SIG-M5 (cell line): ENCODE data around the gene HIRIP3.
"Not testable (repeated sequence)": the region's sequence is repeated elsewhere in the genome, so short reads cannot be mapped to it uniquely, and the experiment has no call there.

Experiments
- DNase-seq: peaks from one replicate; lab custom pipeline; 2025; lab: John Stamatoyannopoulos, UW

Gene HIRIP3

DNA sequence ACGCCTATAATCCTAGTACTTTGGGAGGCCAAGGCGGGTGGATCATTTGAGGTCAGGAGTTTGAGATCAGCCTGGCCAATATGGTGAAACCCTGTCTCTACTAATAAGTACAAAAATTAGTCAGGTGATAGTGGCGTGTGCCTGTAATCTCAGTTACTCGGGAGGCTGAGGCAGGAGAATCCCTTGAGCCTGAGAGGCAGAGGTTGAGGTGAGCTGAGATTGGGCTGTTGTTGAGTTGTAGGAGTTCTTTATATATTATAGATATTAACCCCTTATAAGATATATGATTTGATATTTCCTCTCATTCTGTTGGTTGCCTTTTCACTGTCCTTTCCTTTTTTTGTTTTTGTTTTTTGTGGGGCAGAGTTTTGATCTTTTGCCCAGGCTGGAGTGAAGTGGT is 35.6 kb downstream of the HIRIP3 start:
- not testable (repeated sequence) for DNase-seq

DNA sequence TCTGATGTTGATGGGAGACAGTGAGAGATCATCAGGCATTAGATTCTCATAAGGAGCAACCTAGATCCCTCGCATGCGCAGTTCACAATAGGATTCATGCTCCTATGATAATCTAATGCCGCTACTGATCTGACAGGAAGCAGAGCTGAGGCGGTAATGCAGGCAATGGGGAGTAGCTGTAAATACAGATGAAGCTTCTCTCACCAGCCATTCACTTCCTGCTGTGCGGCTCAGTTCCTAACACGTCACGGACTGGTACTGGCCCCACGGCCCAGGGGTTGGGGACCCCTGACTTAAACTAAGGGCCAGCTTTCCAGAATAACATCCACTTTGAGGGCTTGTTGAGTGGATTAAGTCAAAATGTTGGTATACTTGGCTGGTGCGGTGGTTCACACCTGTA is 36.1 kb downstream of the HIRIP3 start:
- no peak for DNase-seq

DNA sequence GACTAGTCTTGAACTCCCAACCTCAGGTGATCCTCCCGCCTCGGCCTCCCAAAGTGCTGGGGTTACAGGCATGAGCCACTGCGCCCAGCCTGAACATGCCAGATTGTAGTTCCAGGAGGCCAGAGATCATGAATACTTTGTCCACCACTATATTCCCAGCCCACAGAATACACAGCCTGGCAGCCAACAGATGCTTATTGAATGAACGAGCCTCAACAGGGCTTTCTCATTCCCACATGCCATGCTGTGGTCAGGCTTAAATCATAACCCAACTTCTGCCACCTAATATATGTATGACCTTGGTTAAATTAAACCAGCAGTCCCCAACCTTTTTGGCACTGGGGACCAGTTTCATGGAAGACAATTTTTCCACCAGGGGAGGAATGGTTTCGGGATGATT is 36.7 kb downstream of the HIRIP3 start:
- DNase-seq = no peak

DNA sequence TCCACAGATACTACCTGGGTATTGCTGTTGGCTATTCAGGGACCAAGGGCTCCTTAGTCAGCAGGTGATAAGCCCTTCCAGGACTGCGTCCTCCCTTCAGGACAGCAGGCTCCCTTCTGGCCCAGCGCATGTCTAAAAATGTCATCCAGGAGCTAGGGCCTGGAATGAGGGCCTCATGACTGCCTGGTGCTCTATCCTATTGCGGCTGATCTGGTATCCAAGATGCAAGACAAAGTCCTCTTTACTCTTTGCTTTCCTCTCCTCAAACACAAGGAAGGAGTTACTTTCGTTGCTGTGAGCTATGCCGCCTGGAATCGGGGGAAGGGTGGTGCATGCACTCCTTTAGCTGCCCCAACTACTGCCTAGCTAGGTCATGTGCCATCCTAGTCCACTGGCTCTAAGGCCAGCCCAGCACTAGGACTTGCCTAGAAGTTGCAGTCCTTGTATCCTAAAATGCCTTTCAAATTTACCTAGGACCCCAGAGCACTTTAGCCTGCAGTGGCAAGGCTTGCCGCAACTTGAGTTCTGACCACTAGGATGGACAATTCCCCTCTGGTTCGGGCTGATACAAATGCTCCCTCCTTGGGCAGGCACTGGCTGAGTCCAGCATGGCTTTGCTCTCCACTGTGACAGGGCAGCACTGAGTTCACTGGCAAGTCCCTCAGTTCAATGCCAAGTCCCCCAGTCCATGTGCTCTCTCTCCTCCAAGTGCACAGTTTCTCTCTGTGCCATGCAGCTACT is 43.6 kb downstream of the HIRIP3 start:
- no peak for DNase-seq

DNA sequence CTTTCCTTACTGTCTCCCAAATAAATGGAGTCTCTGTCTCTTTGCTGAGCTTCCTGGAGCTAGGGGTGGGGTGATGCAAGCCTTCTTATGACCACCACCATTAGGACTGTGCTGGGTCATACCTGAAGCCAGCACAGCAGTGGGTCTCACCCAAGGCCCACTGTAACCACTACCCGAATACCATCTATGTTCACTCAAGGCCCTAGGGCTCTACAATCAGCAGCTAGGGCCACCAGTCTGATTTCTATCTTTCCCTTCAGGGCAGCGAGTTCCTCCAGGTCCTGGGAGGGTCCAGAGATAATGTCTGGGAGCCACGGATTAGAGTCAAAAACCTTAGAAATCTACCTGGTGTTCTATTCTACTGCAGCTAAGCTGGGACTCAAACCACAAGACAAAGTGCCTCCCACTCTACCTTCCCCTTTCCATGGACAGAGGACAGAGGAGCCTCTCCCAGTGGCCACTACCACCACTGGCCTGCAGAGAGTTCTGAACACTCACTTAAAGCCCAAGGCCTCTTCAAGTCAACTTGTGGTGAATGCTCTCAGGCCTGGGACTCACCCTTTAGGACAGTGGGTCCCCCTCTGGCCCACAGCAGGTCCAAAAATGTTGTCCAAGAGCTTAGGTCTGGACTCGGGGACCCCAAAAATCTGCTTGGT is 44.5 kb downstream of the HIRIP3 start:
- no peak for DNase-seq

DNA sequence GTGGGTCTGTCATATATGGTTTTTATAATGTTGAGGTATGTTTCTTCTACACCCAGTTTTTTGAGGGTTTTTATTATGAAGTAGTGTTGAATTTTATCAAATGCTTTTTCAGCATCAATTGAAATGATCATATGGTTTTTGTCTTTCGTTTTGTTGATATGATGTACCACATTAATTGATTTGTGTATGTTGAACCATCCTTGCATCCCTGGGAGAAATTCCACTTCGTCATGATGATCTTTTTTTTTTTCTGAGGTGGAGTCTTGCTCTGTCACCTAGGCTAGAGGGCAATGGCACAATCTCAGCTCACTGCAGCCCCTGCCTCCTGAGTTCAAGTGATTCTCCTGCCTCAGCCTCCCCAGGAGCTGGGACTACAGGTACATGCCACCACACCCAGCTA is 47.5 kb downstream of the HIRIP3 start:
- no peak for DNase-seq

DNA sequence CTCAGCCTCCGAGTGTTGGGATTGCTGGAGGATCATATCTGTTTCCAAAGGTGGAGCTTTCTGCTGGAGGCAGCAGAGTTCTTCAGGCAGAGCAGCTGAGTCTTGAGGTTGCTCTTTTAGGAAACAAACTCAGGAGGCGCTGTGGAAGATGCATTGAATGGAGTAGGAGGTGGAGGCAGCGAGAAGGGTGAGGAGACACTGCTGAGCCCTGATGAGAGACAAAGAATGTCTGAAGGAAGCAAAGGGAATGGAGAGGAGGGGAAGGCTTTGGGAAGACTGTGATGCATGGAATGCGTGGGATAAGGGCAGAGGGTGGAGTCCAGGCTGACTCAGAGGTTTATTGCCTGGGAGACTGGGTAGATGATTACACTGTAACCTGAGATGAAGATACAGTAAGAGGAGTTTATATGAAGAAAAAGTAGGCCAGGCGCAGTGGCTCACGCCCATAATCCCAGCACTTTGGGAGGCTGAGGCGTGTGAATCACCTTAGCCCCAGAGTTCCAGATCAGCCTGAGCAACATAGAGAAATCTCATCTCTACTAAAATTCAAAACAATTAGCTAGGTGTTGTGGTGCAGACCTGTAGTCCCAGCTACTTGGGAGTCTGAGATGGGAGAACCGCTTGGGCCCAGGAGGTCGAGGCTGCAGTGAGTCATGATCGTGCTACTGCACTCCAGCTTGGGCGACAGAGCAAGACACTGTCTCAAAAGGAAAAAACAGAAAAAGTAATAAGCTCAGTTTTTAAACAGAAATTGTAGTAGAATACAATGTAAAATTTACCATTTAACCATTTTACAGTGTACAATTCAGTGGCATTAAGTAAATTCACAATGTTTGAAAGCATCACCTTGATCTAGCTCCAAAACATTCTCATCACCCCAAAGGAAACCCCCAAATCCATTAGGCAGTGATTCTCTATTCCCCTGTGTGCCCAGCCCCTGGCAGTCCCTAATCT is 51.3 kb downstream of the HIRIP3 start:
- no peak for DNase-seq
